Skeletal muscle tissue (tissue), 4 donors: Measurements from ENCODE around the gene ANK2. TPM values are rescaled to one million over a fixed set of nuclear protein-coding genes. Genes with fewer than 3 reads are reported as not detected.

ENCODE experiments used
- H3K27ac ChIP-seq: one replicate; pipeline ENCODE4 v1.7.0; 2013; ENCODE audit warnings: mild to moderate bottlenecking, low read depth, low read length, inconsistent platforms
- H3K27me3 ChIP-seq, 3 donors: one replicate each; pipeline ENCODE4 v1.7.0; 2013; ENCODE audit warnings: low read length in 3 of 3; ENCODE audit not compliant: control insufficient read depth in 3 of 3, insufficient read depth in 3 of 3
- H3K36me3 ChIP-seq, 3 donors: one replicate each; pipeline ENCODE4 v1.7.0; 2013; ENCODE audit warnings: low read length in 3 of 3; ENCODE audit not compliant: control insufficient read depth in 3 of 3, insufficient read depth in 3 of 3
- H3K4me1 ChIP-seq, 3 donors: one replicate each; pipeline ENCODE4 v1.7.0; 2013; ENCODE audit warnings: low read length in 3 of 3, mild to moderate bottlenecking in 3 of 3; ENCODE audit not compliant: control insufficient read depth in 3 of 3, insufficient read depth in 3 of 3
- H3K4me3 ChIP-seq, 3 donors: one replicate each; pipeline ENCODE4 v1.7.0; 2013; ENCODE audit warnings: low read length in 3 of 3
- H3K9ac ChIP-seq, 3 donors: one replicate each; pipeline ENCODE4 v1.7.0; 2013; ENCODE audit warnings: low read length in 3 of 3, mild to moderate bottlenecking in 3 of 3, moderate library complexity in 2 of 3, low read depth in 1 of 3
- H3K9me3 ChIP-seq, 3 donors: one replicate each; pipeline ENCODE4 v1.7.0; 2013; ENCODE audit warnings: low read length in 3 of 3; ENCODE audit not compliant: control insufficient read depth in 3 of 3
- total RNA-seq: library from RNA; depleted of rRNA; stranded (reverse); fragments of >200 nt; gene quantifications from one replicate; pipeline ENCODE4 v1.2.3, GENCODE V29; 2014
- donor health status: Osteomylitis.

Gene ANK2
- total RNA-seq, 1 donor from 2014 or later = 383 TPM

DNA sequence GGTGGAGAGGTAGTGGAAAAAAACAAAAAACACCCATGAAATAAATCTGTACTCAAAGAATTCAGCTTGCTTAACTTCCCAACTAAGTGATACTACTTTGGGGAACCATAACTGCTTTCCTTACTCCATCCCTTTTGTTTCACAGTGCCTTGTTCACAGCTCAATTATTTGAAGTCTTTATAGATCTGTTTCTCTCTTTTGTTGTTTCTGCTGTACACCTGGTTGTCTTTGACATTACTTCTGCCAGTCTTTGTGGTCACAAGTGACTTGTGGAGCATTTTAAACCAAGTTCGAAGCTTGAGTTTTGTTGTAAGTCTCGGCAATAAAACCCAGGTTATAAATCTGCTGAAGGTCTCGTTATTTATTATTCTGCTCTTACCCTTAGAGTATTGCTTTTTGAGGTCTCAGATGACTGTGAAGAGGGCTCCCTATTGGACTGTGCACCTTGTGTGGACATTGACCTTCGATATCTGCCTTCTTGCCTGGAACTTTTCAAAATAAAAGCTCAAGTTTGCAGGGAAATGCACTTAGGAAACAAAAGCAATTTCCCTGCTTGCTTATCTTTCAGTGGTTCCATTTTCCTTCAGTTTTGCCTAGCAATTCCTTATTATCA is 59.8 kb downstream of the ANK2 start:
- no peaks in the 10 kb centered on the region for H3K36me3 ChIP-seq
- peaks cover 0 to 7% (median 0%) of the 10 kb centered on the region in 3 donors for H3K4me1 ChIP-seq
- H3K9me3 ChIP-seq = no peaks in the 10 kb centered on the region
- no peak overlapping the region for H3K4me3 ChIP-seq
- no peaks in the 10 kb centered on the region for H3K27me3 ChIP-seq
- no peak overlapping the region for H3K27ac ChIP-seq
- H3K9ac ChIP-seq = no peak overlapping the region

DNA sequence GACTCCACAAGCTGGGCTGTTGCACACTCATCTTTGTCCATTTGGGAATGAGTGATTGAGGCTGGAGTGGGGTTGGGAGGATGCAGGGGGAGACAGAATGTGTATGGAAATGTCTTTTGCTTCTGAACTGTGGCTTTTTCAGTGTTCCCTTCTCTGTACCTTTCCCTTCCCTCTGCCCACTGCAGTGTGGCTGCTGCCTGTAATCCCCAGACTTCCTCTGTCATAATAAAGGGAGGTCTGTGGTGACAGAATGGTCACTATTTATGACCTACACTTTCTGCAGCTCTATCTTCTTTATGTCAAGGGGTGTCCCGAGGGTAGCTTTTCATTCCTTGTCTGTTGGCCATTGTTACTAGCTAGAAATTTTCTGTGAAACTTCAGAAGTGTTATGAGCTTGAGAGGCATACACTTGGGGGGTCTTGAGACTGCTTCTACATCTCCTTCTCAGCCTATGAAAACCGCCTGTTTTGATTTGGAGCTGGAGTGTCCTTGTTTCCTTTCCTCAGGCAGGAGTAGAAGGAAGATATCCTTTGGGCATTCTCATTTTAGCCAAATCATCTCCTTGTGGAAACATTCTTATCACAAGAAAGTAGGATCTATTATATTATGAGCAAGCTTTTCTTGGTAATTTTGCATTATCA is 63.0 kb downstream of the ANK2 start:
- H3K9ac ChIP-seq = no peak overlapping the region
- H3K4me3 ChIP-seq = no peak overlapping the region
- H3K27me3 ChIP-seq = no peaks in the 10 kb centered on the region
- no peaks in the 10 kb centered on the region for H3K36me3 ChIP-seq
- H3K27ac ChIP-seq = no peak overlapping the region
- peaks cover 0 to 7% (median 0%) of the 10 kb centered on the region in 3 donors for H3K4me1 ChIP-seq
- no peaks in the 10 kb centered on the region for H3K9me3 ChIP-seq

- peaks cover 0 to 7% (median 0%) of the 10 kb centered on the region in 3 donors for H3K4me1 ChIP-seq
- H3K9ac ChIP-seq = no peak overlapping the region
- H3K4me3 ChIP-seq = no peak overlapping the region
- no peaks in the 10 kb centered on the region for H3K27me3 ChIP-seq
- H3K9me3 ChIP-seq = no peaks in the 10 kb centered on the region
- H3K36me3 ChIP-seq = no peaks in the 10 kb centered on the region
- no peak overlapping the region for H3K27ac ChIP-seq
These were observed 63.7 kb downstream of the ANK2 start for GRCh38 chr4:113113151-113113550.

- Histone ChIP-seq H3K36me3 (no peaks in the 10 kb centered on the region), H3K27ac (no peak overlapping the region), H3K4me1 (peaks cover 0 to 7% (median 0%) of the 10 kb centered on the region in 3 donors), H3K4me3 (no peak overlapping the region), H3K9ac (no peak overlapping the region), H3K27me3 (no peaks in the 10 kb centered on the region), H3K9me3 (no peaks in the 10 kb centered on the region)
These were observed 65.4 kb downstream of the ANK2 start for GRCh38 chr4:113114884-113115283.

GRCh38 chr4:113116414-113117357 is 67.2 kb downstream of the ANK2 start:
- Histone ChIP-seq H3K27me3 (no peaks in the 10 kb centered on the region), H3K27ac (no peak overlapping the region), H3K9me3 (no peaks in the 10 kb centered on the region), H3K4me1 (peaks cover 0 to 7% (median 0%) of the 10 kb centered on the region in 3 donors), H3K4me3 (no peak overlapping the region), H3K36me3 (no peaks in the 10 kb centered on the region), H3K9ac (no peak overlapping the region)

- H3K27ac ChIP-seq = no peak overlapping the region
- no peaks in the 10 kb centered on the region for H3K27me3 ChIP-seq
- H3K9ac ChIP-seq = no peak overlapping the region
- H3K4me3 ChIP-seq = no peak overlapping the region
- H3K36me3 ChIP-seq = no peaks in the 10 kb centered on the region
- no peaks in the 10 kb centered on the region for H3K9me3 ChIP-seq
- peaks cover 0 to 7% (median 0%) of the 10 kb centered on the region in 3 donors for H3K4me1 ChIP-seq
These were observed 67.9 kb downstream of the ANK2 start for GRCh38 chr4:113117358-113117702.

DNA sequence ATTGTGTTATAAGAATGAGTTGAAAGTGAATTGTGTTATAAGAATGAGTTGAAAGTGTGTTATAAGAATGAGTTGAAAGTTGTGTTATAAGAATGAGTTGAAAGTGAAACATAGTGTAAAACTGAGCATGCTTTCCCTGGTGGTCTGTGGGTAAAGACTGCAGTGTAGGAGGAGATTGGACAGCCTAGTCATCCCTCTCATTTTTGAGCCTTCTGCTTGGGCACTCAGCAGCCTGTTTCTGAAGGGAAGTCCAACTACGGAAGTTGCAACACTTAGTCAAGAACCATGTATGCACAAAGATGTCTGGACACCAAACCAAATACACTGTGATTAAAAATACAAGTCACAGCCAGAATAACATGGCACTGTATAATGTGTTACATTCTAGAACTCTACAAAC is 72.6 kb downstream of the ANK2 start:
- no peaks in the 10 kb centered on the region for H3K4me1 ChIP-seq
- H3K9me3 ChIP-seq = no peaks in the 10 kb centered on the region
- no peak overlapping the region for H3K9ac ChIP-seq
- no peaks in the 10 kb centered on the region for H3K36me3 ChIP-seq
- no peak overlapping the region for H3K27ac ChIP-seq
- H3K27me3 ChIP-seq = no peaks in the 10 kb centered on the region
- H3K4me3 ChIP-seq = no peak overlapping the region

- Histone ChIP-seq H3K9me3 (no peaks in the 10 kb centered on the region), H3K27ac (no peak overlapping the region), H3K4me1 (no peaks in the 10 kb centered on the region), H3K27me3 (no peaks in the 10 kb centered on the region), H3K36me3 (no peaks in the 10 kb centered on the region), H3K9ac (no peak overlapping the region), H3K4me3 (no peak overlapping the region)
These were observed 76.0 kb downstream of the ANK2 start for GRCh38 chr4:113125418-113125817.

GRCh38 chr4:113131136-113131535 is 81.7 kb downstream of the ANK2 start:
- H3K27me3 ChIP-seq = no peaks in the 10 kb centered on the region
- no peaks in the 10 kb centered on the region for H3K4me1 ChIP-seq
- no peaks in the 10 kb centered on the region for H3K36me3 ChIP-seq
- H3K9me3 ChIP-seq = no peaks in the 10 kb centered on the region
- H3K4me3 ChIP-seq = no peak overlapping the region
- H3K9ac ChIP-seq = no peak overlapping the region
- H3K27ac ChIP-seq = no peak overlapping the region

- Histone ChIP-seq H3K4me3 (no peak overlapping the region), H3K4me1 (no peaks in the 10 kb centered on the region), H3K36me3 (no peaks in the 10 kb centered on the region), H3K9me3 (no peaks in the 10 kb centered on the region), H3K9ac (no peak overlapping the region), H3K27me3 (no peaks in the 10 kb centered on the region), H3K27ac (no peak overlapping the region)
These were observed 82.2 kb downstream of the ANK2 start for GRCh38 chr4:113131621-113132020.
